ENCODE measurements around the gene METTL5.

The METTL5 gene

GRCh38 chr2:169803480-169803879 is 21.2 kb downstream of the METTL5 start:
- H3K36me3 ChIP-seq (ENCODE audit: control insufficient read depth, low read depth, low read length), result peaks cover 54% of the 10 kb centered on the region
- H3K9me3 ChIP-seq (ENCODE audit: control insufficient read depth, low read depth, low read length), result no peaks in the 10 kb centered on the region
- no peak overlapping the region for H3K9ac ChIP-seq (ENCODE audit: low read length)
- no peak overlapping the region for H3K4me3 ChIP-seq (ENCODE audit: low read length)
- H3K27ac ChIP-seq (ENCODE audit: low read length), result no peak overlapping the region
- H3K4me1 ChIP-seq (ENCODE audit: control insufficient read depth, low read depth, low read length), result peaks cover under 1% of the 10 kb centered on the region
- no peaks in the 10 kb centered on the region for H3K27me3 ChIP-seq (ENCODE audit: control insufficient read depth, insufficient read depth, low read length)

GRCh38 chr2:169798718-169799592 is 25.8 kb downstream of the METTL5 start, which contains the start of gene SSB:
Gene SSB, plus strand, starts transcription at chr2:169798871. Its CDS starts 2,090 bp downstream, at chr2:169800961.
- peaks cover 9% of the 10 kb centered on the region for H3K4me1 ChIP-seq (ENCODE audit: control insufficient read depth, low read depth, low read length)
- H3K27ac ChIP-seq (ENCODE audit: low read length), result peak within 1 kb of the TSS; percentile 86
- peak within 1 kb of the TSS; percentile 98 for H3K4me3 ChIP-seq (ENCODE audit: low read length)

GRCh38 chr2:169798397-169798717 is 26.3 kb downstream of the METTL5 start:
- H3K4me3 ChIP-seq (ENCODE audit: low read length), result peak overlapping the region; percentile 98
- H3K9ac ChIP-seq (ENCODE audit: low read length), result peak overlapping the region; percentile 95
- no peak overlapping the region for H3K27ac ChIP-seq (ENCODE audit: low read length)
- no peaks in the 10 kb centered on the region for H3K27me3 ChIP-seq (ENCODE audit: control insufficient read depth, insufficient read depth, low read length)
- H3K4me1 ChIP-seq (ENCODE audit: control insufficient read depth, low read depth, low read length), result peaks cover 9% of the 10 kb centered on the region
- peaks cover 20% of the 10 kb centered on the region for H3K36me3 ChIP-seq (ENCODE audit: control insufficient read depth, low read depth, low read length)
- no peaks in the 10 kb centered on the region for H3K9me3 ChIP-seq (ENCODE audit: control insufficient read depth, low read depth, low read length)

More at GRCh38 chr2:169798718-169799592, 25.8 kb downstream of the METTL5 start, which contains the start of gene SSB:
- no peaks in the 10 kb centered on the region for H3K27me3 ChIP-seq (ENCODE audit: control insufficient read depth, insufficient read depth, low read length)
- H3K9me3 ChIP-seq (ENCODE audit: control insufficient read depth, low read depth, low read length), result no peaks in the 10 kb centered on the region
- peak within 1 kb of the TSS; percentile 95 for H3K9ac ChIP-seq (ENCODE audit: low read length)
- H3K36me3 ChIP-seq (ENCODE audit: control insufficient read depth, low read depth, low read length), result peaks cover 20% of the 10 kb centered on the region

GRCh38 chr2:169797601-169798000 is 27.1 kb downstream of the METTL5 start:
- H3K27me3 ChIP-seq (ENCODE audit: control insufficient read depth, insufficient read depth, low read length), result no peaks in the 10 kb centered on the region
- H3K36me3 ChIP-seq (ENCODE audit: control insufficient read depth, low read depth, low read length), result peaks cover 19% of the 10 kb centered on the region
- H3K27ac ChIP-seq (ENCODE audit: low read length), result no peak overlapping the region
- no peak overlapping the region for H3K9ac ChIP-seq (ENCODE audit: low read length)
- no peaks in the 10 kb centered on the region for H3K9me3 ChIP-seq (ENCODE audit: control insufficient read depth, low read depth, low read length)
- peaks cover 9% of the 10 kb centered on the region for H3K4me1 ChIP-seq (ENCODE audit: control insufficient read depth, low read depth, low read length)
- no peak overlapping the region for H3K4me3 ChIP-seq (ENCODE audit: low read length)

- Histone ChIP-seq H3K27ac (ENCODE audit: low read length) (no peak overlapping the region), H3K36me3 (ENCODE audit: control insufficient read depth, low read depth, low read length) (peaks cover 8% of the 10 kb centered on the region), H3K9me3 (ENCODE audit: control insufficient read depth, low read depth, low read length) (no peaks in the 10 kb centered on the region), H3K9ac (ENCODE audit: low read length) (no peak overlapping the region), H3K4me3 (ENCODE audit: low read length) (no peak overlapping the region), H3K27me3 (ENCODE audit: control insufficient read depth, insufficient read depth, low read length) (no peaks in the 10 kb centered on the region), H3K4me1 (ENCODE audit: control insufficient read depth, low read depth, low read length) (peaks cover 9% of the 10 kb centered on the region)
Measured at GRCh38 chr2:169796441-169796840, 28.3 kb downstream of the METTL5 start.

GRCh38 chr2:169795181-169795580 is 29.5 kb downstream of the METTL5 start:
- H3K27ac ChIP-seq (ENCODE audit: low read length), result no peak overlapping the region

GRCh38 chr2:169790581-169790980 is 34.1 kb downstream of the METTL5 start:
- Histone ChIP-seq H3K4me1 (ENCODE audit: control insufficient read depth, low read depth, low read length) (peaks cover 8% of the 10 kb centered on the region), H3K9me3 (ENCODE audit: control insufficient read depth, low read depth, low read length) (no peaks in the 10 kb centered on the region), H3K36me3 (ENCODE audit: control insufficient read depth, low read depth, low read length) (no peaks in the 10 kb centered on the region), H3K9ac (ENCODE audit: low read length) (no peak overlapping the region), H3K4me3 (ENCODE audit: low read length) (no peak overlapping the region), H3K27me3 (ENCODE audit: control insufficient read depth, insufficient read depth, low read length) (no peaks in the 10 kb centered on the region), H3K27ac (ENCODE audit: low read length) (no peak overlapping the region)

More at GRCh38 chr2:169795181-169795580, 29.5 kb downstream of the METTL5 start:
- Histone ChIP-seq H3K27me3 (ENCODE audit: control insufficient read depth, insufficient read depth, low read length) (no peaks in the 10 kb centered on the region), H3K4me3 (ENCODE audit: low read length) (no peak overlapping the region), H3K9me3 (ENCODE audit: control insufficient read depth, low read depth, low read length) (no peaks in the 10 kb centered on the region), H3K36me3 (ENCODE audit: control insufficient read depth, low read depth, low read length) (no peaks in the 10 kb centered on the region), H3K4me1 (ENCODE audit: control insufficient read depth, low read depth, low read length) (peaks cover 9% of the 10 kb centered on the region), H3K9ac (ENCODE audit: low read length) (no peak overlapping the region)

GRCh38 chr2:169782513-169782912 is 42.2 kb downstream of the METTL5 start:
- Histone ChIP-seq H3K4me3 (ENCODE audit: low read length) (no peak overlapping the region), H3K27me3 (ENCODE audit: control insufficient read depth, insufficient read depth, low read length) (no peaks in the 10 kb centered on the region), H3K36me3 (ENCODE audit: control insufficient read depth, low read depth, low read length) (no peaks in the 10 kb centered on the region), H3K9ac (ENCODE audit: low read length) (no peak overlapping the region), H3K4me1 (ENCODE audit: control insufficient read depth, low read depth, low read length) (no peaks in the 10 kb centered on the region), H3K27ac (ENCODE audit: low read length) (no peak overlapping the region), H3K9me3 (ENCODE audit: control insufficient read depth, low read depth, low read length) (no peaks in the 10 kb centered on the region)

GRCh38 chr2:169781249-169782013 is 43.3 kb downstream of the METTL5 start:
- no peak overlapping the region for H3K27ac ChIP-seq (ENCODE audit: low read length)

GRCh38 chr2:169778446-169778845 is 46.3 kb downstream of the METTL5 start:
- H3K27me3 ChIP-seq (ENCODE audit: control insufficient read depth, insufficient read depth, low read length), result no peaks in the 10 kb centered on the region
- no peak overlapping the region for H3K9ac ChIP-seq (ENCODE audit: low read length)
- H3K4me1 ChIP-seq (ENCODE audit: control insufficient read depth, low read depth, low read length), result no peaks in the 10 kb centered on the region
- H3K27ac ChIP-seq (ENCODE audit: low read length), result no peak overlapping the region
- H3K4me3 ChIP-seq (ENCODE audit: low read length), result no peak overlapping the region
- H3K36me3 ChIP-seq (ENCODE audit: control insufficient read depth, low read depth, low read length), result no peaks in the 10 kb centered on the region
- H3K9me3 ChIP-seq (ENCODE audit: control insufficient read depth, low read depth, low read length), result no peaks in the 10 kb centered on the region

More at GRCh38 chr2:169781249-169782013, 43.3 kb downstream of the METTL5 start:
- Histone ChIP-seq H3K4me3 (ENCODE audit: low read length) (no peak overlapping the region), H3K27me3 (ENCODE audit: control insufficient read depth, insufficient read depth, low read length) (no peaks in the 10 kb centered on the region), H3K9me3 (ENCODE audit: control insufficient read depth, low read depth, low read length) (no peaks in the 10 kb centered on the region), H3K9ac (ENCODE audit: low read length) (no peak overlapping the region), H3K4me1 (ENCODE audit: control insufficient read depth, low read depth, low read length) (no peaks in the 10 kb centered on the region), H3K36me3 (ENCODE audit: control insufficient read depth, low read depth, low read length) (no peaks in the 10 kb centered on the region)

- no peaks in the 10 kb centered on the region for H3K36me3 ChIP-seq (ENCODE audit: control insufficient read depth, low read depth, low read length)
- H3K4me3 ChIP-seq (ENCODE audit: low read length), result no peak overlapping the region
- H3K9ac ChIP-seq (ENCODE audit: low read length), result no peak overlapping the region
- H3K4me1 ChIP-seq (ENCODE audit: control insufficient read depth, low read depth, low read length), result no peaks in the 10 kb centered on the region
- no peaks in the 10 kb centered on the region for H3K27me3 ChIP-seq (ENCODE audit: control insufficient read depth, insufficient read depth, low read length)
- H3K9me3 ChIP-seq (ENCODE audit: control insufficient read depth, low read depth, low read length), result no peaks in the 10 kb centered on the region
- no peak overlapping the region for H3K27ac ChIP-seq (ENCODE audit: low read length)
Measured at GRCh38 chr2:169776252-169776761, 48.4 kb downstream of the METTL5 start.
